NOMO-1 treated with DMSO at 0.1 percent for 48 hours (cell line): ENCODE measurements around the gene SHFL.
A peak's percentile ranks its signal among the peaks of the same experiment; 100 is the strongest.

Experiments used
- DNase-seq: peaks from one replicate; lab custom pipeline; 2025; ENCODE audit not compliant: unreplicated experiment; lab: John Stamatoyannopoulos, UW

SHFL gene

DNA sequence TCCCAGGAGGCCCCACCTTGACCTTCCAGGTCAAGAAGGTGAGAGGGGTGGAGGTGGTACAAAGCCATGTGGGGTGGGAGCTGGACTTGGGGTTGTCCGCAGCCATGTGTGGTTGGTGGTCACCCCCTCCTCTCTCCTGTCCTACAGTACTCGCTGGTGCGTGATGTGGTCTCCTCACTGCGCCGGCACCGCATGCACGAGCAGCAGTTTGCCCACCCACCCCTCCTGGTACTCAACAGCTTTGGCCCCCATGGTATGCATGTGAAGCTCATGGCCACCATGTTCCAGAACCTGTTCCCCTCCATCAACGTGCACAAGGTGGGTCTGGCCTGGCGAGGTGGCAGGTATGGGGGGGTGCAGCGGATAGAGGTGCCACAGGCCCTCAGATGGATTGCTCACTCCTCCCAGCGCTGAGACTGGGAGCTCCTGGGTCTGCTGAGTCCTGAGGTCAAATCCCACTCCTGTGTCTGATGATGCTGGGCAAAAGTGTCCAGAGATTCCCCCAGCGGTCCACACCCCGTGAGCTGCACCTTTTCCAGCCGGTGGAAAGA is 21.8 kb downstream of the SHFL start:
- DNase-seq, result no peak

DNA sequence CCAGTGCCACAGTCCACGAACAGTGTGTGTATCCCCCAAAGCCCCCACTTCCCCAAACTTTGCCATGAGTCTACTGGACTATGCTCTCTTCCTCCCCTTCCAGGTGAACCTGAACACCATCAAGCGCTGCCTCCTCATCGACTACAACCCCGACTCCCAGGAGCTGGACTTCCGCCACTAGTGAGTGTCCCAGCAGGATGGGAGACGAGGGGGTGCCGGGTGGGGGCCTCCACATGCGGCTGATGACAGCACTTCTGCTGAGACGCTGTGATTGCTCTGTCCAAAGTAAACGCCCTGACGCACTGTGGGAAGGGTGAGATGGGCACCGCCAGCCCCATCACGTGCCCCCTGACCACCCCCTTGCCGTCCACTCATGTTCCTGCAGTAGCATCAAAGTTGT is 23.4 kb downstream of the SHFL start:
- no peak for DNase-seq

DNA sequence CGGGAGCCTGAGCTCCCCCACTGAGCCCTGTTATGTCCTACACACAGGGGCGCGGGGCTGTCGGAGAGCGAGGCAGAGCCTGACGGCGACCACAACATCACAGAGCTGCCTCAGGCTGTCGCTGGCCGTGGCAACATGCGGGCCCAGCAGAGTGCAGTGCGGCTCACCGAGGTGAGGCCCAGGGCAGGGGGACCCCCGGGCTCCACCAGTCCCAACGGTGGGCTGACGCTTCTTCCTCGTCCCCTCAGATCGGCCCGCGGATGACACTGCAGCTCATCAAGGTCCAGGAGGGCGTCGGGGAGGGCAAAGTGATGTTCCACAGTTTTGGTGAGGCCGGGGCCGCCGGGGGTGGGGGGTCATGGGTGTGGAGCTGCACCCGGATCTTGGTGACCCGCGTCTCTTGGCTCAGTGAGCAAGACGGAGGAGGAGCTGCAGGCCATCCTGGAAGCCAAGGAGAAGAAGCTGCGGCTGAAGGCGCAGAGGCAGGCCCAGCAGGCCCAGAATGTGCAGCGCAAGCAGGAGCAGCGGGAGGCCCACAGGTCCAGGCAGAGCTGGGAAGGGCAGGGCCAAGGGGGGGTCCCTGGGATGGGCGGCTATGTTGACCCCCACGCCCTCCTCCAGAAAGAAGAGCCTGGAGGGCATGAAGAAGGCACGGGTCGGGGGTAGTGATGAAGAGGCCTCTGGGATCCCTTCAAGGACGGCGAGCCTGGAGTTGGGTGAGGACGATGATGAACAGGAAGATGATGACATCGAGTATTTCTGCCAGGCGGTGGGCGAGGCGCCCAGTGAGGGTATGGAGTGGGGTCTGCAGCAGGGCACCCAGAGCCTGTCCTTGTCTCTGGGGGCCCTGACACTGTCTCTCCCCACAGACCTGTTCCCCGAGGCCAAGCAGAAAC is 24.2 kb downstream of the SHFL start:
- no peak for DNase-seq

DNA sequence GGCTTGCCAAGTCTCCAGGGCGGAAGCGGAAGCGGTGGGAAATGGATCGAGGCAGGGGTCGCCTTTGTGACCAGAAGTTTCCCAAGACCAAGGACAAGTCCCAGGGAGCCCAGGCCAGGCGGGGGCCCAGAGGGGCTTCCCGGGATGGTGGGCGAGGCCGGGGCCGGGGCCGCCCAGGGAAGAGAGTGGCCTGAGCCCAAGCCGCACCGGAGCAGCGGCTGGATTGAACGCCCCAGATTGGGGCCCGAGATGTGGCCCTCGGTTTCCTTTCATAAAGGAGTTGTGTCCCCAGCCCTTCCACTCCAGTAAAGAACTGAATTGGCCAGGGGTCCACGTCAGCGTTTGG is 24.8 kb downstream of the SHFL start:
- DNase-seq, result no peak

DNA sequence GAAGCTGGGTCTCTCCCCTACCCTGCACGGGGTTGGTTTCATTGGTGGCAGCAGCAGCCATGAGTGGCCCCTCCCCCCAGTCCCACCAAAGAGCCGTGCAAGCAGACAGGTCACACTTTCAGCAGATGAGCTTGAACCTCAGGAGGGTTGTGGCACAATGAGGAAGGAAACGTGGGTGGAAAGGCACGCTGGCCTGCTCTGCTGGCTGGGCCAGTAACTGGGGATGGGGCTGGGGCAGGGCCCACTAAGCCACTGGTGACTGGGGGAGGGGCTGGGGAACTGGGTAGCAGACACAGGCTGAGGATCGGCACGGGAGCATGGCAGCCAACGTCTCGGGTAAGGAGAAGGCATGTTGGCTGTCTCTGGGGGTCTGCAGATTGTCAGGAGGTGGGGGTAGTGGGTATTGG is 25.3 kb downstream of the SHFL start, which contains the start of gene P2RY11:
Gene P2RY11 (plus strand): TSS at position 289 of the 407 bp plus-strand sequence. CDS start 29 bp downstream, at position 318.
- peak; percentile 25 for DNase-seq

DNA sequence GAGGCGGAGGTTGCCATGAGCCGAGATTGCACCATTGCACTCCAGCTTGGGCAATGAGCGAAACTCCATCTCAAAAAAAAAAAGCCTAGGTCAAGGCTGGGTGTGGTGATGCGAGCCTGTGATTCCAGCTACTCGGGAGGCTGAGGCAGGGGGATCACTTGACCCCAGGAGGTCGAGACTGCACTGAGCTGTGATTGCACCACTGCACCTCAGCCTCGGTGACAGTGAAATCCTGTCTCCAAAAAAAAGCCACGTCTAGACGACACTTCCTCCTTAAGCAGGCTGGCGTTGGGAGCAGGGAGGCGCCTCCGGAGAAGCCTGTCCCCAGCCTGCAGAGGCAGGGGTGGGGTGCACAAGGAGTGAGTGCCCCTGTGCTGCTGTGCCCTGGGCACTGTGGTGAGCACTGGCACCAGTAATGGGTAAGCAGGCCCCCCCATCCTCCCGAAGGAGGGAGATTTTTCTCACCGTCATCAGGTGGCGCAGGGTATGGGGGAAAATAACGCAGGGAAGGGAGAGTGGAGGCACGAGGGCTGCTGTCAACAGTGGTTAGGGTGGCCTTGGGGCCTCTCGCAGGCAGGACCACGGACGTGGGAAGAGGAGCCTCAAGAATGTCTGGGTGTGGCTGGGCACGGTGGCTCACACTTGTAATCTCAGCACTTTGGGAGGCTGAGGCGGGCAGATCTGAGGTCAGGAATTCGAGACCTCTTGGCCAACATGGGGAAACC is 26.1 kb downstream of the SHFL start:
- peak; percentile 34 for DNase-seq

DNA sequence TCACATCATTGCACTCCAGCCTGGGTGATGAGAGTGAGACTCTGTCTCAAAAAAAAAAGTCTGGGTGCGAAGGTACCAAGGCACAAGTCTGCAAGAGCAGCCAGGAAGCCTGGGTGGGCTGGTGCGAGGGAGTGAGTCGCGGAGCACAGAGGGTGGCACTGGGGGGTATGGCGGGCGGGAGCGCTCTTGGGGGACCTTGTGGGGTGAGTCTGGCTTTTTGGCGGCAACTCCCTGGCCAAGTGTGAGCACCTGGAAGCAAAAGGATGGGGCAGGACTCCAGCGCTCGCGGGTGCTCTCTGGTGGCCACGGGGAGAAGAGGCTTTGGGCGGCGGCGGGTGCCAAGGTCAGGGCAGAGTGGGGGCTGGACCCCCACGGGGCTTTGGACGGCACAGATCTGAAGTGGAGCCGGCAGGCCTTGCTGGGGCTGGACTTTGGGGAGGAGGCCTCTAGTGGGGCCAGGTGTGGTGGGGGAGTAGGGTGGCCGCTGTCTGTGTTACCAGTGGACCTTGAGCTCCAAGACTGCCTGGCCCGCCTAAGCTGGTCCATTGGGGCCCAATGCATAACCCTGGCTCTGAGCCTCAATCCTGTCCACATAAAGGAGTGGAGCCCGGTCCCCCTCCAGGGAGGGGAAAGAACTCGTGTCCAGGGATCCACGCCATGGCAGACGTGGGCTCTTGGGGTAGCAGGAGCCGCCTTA is 26.9 kb downstream of the SHFL start:
- DNase-seq, result no peak

GRCh38 chr19:10113592-10113963 is 27.5 kb downstream of the SHFL start:
- no peak for DNase-seq

- DNase-seq, result no peak
These were observed 28.0 kb downstream of the SHFL start for GRCh38 chr19:10113964-10114650.

- no peak for DNase-seq
These were observed 28.7 kb downstream of the SHFL start for GRCh38 chr19:10114651-10115391.

DNA sequence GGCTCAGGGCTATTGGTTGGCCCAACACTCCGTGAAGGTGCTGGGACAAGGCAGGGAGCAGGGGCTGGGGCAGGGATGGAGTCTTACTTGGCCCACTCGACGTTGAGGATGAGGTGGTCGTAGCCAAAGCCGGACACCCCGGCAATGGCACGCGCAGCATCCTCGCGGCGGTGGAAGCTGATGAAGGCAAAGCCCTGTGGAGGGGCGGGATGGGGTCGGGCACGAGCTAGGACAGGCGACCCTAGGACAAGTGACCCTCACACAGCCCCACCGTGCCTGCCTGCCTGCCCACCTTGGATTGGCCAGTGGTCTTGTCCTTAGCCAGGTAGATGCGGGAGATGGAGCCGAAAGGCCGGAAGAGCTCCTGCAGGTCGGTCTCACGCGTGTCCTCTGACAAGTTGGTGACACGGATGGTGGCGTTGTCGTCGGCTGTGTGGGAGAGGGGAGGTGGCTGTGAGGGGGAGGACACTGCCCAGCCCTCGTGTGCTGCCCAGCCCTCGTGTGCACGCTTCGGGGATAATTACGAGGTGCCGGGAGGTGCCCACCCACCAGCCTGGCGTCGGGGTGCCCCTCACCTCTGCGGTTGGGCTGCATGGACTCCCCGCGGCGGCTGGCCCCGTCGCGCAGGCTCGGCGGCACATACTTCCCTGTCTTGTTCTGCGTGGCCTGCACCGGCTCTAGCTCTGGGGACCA is 29.4 kb downstream of the SHFL start:
- DNase-seq, result no peak

- DNase-seq, result no peak
These were observed 30.2 kb downstream of the SHFL start for GRCh38 chr19:10116085-10116865.

DNA sequence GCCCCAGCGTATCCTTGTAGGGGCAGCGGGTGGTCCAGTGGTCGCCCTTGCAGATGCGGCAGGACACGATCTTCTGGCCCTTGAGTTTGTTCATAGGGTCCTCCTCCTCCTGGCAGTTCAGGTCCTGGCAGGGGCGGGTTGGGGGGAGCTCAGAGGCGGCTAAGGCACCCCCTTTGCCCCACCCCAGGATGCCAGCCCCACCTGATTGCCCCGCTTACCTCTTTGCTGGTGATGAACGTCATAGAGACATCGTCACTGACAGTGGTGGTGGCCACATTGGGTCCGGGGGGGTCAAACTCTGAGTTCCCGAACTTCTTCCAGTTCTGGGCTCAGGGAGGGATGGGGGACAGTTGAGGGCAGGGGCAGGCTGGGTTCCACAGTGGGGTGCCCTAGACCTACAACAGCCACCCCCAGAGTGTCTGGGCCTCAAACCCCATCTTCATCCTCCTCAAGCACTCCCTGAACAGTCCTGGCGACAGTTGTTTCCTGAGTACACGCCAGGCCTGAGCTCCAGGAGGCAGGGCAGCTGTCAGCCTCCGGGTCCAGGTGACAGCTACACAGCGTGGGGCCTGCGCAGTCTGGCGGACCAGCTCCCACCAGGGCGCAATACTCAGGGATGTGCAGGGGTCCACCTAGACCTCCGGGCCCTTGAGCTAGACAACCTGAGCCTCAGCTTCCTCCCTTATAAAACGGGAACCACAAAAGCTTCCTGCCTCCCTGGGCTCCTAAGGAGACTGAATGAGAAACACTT is 30.9 kb downstream of the SHFL start:
- no peak for DNase-seq

GRCh38 chr19:10118960-10119359 is 32.8 kb downstream of the SHFL start:
- DNase-seq, result no peak

- DNase-seq, result no peak
These were observed 34.5 kb downstream of the SHFL start for GRCh38 chr19:10120538-10121189.

- DNase-seq, result no peak
These were observed 35.9 kb downstream of the SHFL start for GRCh38 chr19:10122045-10122444.

GRCh38 chr19:10124429-10124828 is 38.3 kb downstream of the SHFL start:
- no peak for DNase-seq

DNA sequence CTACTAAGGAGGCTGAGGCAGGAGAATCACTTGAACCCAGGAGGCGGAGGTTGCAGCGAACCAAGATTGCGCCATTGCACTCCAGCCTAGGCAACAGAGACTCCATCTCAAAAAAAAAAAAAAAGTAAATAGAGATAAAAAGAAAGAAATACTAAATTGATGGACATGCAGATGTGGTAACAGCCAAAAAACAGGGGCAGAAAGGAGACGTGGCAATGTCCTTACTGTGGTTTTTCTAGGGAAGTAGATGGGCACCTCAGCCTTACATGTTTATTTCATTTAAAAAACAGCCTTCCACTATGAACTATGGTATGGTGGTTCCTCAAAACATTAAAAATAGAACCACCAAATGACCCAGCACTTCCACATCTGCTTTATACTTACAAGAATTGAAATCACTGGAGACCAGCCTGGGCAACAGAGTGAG is 40.1 kb downstream of the SHFL start:
- peak; percentile 98 for DNase-seq
